ENCODE data around the gene UTF1.
"Not testable (repeated sequence)": the region's sequence is repeated elsewhere in the genome, so short reads cannot be mapped to it uniquely, and the experiment has no call there.

The UTF1 gene

GRCh38 chr10:133229265-133230043 lies 563 bp upstream of the UTF1 start:
- DNase-seq: no peak

GRCh38 chr10:133230387-133231195 lies 574 bp downstream of the UTF1 start:
- no peak for DNase-seq

DNA sequence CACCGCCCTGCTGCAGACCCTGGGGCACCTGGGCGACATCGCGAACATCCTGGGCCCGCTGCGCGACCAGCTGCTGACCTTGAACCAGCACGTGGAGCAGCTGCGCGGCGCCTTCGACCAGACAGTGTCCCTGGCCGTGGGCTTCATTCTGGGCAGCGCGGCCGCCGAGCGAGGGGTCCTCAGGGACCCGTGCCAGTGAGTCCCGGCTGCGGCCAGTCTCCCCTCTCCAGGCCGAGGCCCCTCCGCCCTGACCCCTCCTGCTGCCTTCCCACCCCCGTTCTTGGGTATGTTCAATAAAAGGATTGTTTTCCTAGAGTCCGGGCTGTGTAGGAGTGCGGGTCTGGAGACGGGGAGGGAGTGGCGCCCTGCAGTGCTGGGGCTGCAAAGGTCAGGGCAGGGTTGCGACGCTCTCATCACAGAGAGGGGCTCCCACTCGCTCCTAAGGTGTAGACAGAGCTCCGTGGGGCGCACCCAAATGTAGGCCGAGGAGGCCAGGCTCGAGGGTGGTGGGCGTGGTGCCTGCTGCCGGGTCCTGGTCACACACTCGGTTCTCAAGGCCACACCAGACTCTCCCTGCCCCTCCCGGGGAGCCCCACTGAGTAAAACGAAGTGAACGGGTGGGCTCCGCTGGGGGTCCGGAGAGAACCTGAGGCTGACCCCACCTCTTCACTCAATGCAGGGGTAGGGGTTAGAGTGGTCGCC lies 1.4 kb downstream of the UTF1 start:
- no peak for DNase-seq

- DNase-seq: no peak
These were observed 2.0 kb downstream of the UTF1 start for GRCh38 chr10:133231946-133232574.

DNA sequence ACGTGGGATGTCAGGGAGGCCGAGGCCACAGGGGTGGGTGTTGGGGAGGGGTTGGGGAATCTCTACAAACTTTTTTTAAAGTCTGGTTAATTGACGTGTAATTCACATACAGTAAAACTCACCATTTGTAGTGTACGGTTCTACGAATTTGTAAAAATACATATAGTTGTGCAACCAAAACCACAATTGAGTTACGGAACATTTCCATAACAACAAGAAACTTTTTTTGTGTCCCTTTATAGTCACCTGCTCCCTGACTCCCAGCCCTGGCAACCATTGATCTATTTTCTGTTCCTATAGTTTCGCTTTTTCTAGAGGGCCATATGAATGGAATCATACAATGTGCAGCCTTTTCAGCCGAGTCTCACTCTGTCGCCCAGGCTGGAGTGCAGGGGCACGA lies 4.8 kb downstream of the UTF1 start:
- DNase-seq: not testable (repeated sequence)

DNA sequence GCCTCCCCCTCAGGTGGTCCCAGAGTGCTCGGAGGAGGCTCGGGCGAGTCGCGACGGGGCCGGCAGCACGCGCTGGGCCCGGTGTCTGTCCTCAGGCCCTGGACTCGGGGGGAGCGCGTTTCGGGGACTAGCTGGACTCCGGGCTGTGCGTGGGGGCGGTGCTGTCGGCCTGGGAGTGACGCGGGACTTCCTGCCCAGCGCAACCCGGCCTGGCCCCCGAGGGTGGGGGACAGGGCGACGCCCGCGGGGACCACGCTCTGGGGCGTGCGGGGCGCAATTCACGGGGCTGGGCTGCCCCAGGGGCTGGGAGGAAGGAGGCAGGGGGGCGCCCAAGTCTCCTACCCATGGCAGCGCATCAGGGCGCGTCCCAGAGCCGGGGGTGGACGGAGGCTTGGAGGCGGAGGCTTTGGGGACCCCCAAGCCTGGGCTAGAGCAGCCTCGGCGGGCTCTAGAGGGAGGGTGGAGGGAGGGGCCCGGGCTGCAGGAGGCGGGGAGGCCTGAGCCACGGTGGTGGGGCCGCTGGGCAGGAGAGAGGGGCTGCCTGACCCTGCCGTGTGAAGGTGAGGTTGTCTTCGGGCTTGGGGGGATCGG lies 5.3 kb downstream of the UTF1 start:
- no peak for DNase-seq

- no peak for DNase-seq
These were observed 5.9 kb downstream of the UTF1 start for GRCh38 chr10:133235932-133236331.

GRCh38 chr10:133236401-133237240 lies 6.6 kb downstream of the UTF1 start:
- DNase-seq: no peak

GRCh38 chr10:133237241-133237587 lies 7.2 kb downstream of the UTF1 start:
- no peak for DNase-seq

GRCh38 chr10:133237588-133238465 lies 7.8 kb downstream of the UTF1 start, which contains the start of gene VENTX:
VENTX (plus strand) TSS chr10:133237855; CDS start chr10:133237915, 60 bp downstream.
- DNase-seq: no peak

DNA sequence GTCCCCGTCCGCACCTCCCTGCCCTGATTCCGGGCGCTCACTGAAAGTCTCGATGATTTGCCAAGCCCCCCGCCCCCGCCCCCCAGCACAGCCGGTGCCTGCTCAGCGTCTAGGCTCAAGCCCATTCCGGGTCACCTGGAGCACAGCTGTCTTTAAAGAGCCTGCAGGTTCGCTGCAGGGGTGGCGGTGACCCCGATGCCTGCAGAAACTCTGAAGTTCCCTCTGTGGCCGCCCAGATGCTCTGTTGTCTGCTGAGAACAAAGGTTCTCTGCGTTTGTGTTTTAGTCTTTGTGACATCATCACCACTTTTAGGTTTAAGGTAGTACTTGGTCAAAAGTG lies 8.4 kb downstream of the UTF1 start:
- no peak for DNase-seq

DNA sequence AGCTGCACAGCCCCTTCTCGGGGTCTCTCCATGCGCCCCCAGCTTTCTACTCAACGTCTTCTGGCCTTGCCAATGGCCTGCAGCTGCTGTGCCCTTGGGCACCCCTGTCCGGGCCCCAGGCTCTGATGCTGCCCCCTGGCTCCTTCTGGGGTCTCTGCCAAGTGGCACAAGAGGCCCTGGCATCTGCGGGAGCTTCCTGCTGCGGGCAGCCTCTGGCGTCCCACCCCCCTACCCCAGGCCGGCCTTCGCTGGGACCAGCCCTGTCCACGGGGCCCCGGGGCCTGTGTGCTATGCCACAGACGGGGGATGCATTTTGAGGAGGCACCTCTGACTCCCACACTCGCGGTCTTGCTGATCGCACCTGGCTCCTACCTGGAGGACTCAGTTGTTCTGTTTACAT lies 10.0 kb downstream of the UTF1 start:
- no peak for DNase-seq

- DNase-seq: no peak
These were observed 11.6 kb downstream of the UTF1 start for GRCh38 chr10:133241501-133242205.

GRCh38 chr10:133242611-133243356 lies 12.8 kb downstream of the UTF1 start:
- no peak for DNase-seq

- DNase-seq: no peak
These were observed 13.6 kb downstream of the UTF1 start for GRCh38 chr10:133243593-133243992.

- DNase-seq: no peak
These were observed 15.6 kb downstream of the UTF1 start for GRCh38 chr10:133245439-133246235.

DNA sequence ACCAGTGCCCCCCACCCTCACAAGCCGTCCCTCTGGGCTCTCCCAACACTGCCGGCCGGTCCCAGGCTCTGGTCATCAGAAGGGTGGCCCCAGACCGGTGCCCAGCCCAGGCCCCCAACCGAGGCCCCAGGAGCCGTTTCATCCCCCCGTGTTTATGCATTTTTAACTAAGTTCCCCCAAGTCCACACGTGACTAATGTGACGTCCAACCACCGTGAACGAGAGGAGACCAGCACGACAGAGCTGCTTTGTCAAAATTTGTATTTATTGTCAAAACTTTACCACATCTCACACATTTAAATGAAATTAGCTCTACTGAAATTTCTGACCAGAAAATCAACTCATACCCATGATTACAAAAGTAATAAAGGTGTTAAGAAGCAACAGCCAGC lies 16.2 kb downstream of the UTF1 start:
- DNase-seq: no peak

DNA sequence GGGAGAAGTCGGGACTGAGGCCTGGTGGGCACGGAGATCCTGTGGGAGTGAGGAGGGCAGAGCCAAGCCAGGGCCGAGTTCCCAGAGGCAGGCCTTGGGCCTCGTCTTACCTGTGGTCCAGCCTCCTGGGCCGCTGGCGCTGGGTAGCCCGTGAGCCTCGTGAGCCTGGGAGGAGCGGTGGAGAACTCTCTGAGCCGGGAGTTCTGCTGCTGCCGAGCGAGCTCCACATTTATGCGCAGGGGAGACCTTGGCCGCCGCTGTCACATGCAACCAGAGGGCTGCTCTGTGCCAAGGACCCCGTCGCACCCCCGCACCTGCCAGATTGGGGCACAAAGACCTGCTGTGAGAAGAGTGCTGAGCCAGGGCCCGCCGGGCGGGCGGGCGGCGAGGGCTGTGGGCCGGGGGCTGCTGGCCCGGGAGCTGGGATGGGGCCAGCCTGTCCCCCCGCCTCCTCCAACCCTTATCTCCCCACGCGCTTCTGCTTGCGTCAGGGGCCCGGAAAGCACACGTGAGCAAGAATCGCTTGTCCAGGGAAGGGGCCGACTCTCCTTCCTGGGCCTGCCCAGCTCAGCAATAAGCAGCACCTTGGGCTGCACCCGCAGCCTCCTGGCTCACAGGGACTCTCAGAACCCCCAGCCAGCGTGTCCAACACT lies 17.8 kb downstream of the UTF1 start:
- DNase-seq: no peak
